Fibroblast of pulmonary artery (primary cell): ENCODE data around the gene BLVRA.

ENCODE experiments used
- DNase-seq: peaks from one replicate; pipeline ENCODE4 v3.0.0-alpha.2; 2010; ENCODE audit warnings: low read depth
- H3K4me3 ChIP-seq: replicated peaks from 2 replicates; pipeline ENCODE4 v1.5.1; 2011; ENCODE audit warnings: low read depth, mild to moderate bottlenecking, control low read depth, low read length, moderate library complexity
- TF ChIP-seq, protein P1 (sequence below): IDR thresholded peaks from 2 replicates; pipeline ENCODE4 v1.5.1; 2011; ENCODE audit warnings: mild to moderate bottlenecking, control low read depth, low read length, inconsistent platforms; ENCODE audit errors: missing control alignments

BLVRA gene

DNA sequence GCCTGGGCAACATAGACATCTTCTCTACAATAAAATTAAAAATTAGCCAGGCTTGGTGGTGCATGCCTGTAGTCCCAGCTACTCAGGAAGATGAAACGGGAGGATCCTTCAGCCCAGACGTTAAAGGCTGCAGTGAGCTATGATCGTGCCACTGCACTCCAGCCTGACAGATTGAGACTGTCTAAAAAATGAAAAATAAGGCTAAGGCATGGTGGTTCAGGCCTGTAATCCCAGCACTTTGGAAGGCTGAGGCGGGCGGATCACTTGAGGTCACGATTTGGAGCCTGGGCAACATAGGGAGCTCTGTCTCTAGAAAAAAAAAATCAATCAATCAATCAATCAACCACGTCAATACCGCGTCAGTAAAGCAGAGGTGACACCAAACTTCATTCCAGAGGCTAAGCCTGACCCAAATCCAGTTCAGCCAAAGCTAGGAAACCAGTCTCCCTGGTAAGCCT lies 79.8 kb downstream of the BLVRA start:
- DNase-seq = no peak
- TF ChIP-seq, protein P1, sequence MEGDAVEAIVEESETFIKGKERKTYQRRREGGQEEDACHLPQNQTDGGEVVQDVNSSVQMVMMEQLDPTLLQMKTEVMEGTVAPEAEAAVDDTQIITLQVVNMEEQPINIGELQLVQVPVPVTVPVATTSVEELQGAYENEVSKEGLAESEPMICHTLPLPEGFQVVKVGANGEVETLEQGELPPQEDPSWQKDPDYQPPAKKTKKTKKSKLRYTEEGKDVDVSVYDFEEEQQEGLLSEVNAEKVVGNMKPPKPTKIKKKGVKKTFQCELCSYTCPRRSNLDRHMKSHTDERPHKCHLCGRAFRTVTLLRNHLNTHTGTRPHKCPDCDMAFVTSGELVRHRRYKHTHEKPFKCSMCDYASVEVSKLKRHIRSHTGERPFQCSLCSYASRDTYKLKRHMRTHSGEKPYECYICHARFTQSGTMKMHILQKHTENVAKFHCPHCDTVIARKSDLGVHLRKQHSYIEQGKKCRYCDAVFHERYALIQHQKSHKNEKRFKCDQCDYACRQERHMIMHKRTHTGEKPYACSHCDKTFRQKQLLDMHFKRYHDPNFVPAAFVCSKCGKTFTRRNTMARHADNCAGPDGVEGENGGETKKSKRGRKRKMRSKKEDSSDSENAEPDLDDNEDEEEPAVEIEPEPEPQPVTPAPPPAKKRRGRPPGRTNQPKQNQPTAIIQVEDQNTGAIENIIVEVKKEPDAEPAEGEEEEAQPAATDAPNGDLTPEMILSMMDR = no peak
- no peak overlapping the region for H3K4me3 ChIP-seq

DNA sequence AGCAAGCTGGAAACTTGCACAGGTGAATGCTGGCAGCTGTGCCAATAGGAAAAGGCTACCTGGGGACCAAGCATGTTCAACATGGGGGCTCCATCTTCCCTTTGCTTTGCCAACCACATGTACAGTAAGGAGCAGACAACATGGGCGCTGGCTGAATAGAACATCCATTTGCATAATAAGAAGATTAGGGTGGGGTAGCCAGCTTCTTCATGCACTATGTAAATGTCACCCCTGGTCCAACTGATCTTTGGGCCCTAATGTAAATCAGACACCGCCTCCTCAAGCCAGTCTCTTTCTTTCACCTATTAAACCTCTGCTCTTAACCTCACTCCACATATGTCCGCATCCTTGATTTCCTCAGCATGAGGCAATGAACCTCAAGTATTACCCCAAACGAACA lies 84.8 kb downstream of the BLVRA start:
- TF ChIP-seq, protein P1 = no peak

DNA sequence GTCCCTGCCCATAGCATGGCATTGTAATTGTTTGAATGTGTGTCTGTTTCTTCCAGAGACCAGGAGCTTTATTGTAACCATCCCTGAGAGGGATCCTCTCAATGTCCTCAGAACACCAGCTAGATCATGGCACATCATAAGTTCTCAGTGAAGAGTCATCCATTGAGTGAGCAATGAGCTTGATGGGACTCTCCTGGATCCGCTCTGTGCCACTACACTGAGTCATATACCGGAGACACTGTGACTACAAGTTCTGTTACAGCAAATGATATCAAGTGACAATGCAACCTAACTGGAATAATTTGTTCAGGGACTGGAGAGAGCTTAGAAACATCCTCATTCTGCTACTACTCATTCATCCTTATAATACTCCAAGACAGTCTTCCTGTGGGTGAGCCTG lies 85.8 kb downstream of the BLVRA start:
- no peak overlapping the region for H3K4me3 ChIP-seq
- no peak for DNase-seq
- TF ChIP-seq, protein P1 = no peak

More for the DNA sequence above, 84.8 kb downstream of the BLVRA start:
- no peak for DNase-seq
- H3K4me3 ChIP-seq = no peak overlapping the region

DNA sequence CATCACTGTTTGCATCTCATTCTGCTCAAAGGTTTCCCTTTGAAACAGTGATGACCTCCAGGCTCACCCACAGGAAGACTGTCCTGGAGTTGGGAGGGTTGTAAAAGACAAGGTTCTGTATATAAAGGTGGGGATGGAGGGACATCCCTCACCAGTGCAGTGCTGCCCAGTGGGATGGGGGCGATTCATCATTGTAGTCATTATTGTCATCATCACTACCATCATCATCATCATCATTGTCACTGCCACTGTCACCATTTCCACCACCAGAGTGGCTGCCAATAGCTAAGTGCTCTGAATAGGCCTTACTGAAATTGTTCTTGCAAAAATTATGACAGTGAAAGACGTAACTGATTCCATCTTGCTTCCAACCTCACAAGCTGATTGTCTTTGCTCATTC lies 86.2 kb downstream of the BLVRA start:
- TF ChIP-seq, protein P1 = no peak
- H3K4me3 ChIP-seq = no peak overlapping the region
- no peak for DNase-seq

DNA sequence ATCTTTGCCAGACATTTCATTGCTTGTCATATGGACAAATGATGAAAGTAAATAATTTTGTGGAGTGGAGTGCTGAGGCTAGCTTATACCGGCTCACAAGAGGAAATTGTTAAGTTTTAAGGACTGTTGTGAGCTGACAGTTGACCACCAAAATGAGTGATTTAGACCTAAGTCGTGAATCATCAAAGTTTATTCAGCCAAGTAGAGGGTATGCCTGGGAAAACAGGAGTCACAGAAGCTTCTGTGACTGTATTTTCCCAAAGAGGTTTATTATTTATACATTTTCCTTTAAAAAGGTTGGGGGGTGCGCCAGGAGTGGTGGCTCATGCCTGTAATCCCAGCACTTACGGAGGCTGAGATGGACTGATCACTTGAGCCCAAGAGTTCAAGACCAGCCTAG lies 89.0 kb downstream of the BLVRA start:
- TF ChIP-seq, protein P1 = no peak
- no peak for DNase-seq
- no peak overlapping the region for H3K4me3 ChIP-seq

DNA sequence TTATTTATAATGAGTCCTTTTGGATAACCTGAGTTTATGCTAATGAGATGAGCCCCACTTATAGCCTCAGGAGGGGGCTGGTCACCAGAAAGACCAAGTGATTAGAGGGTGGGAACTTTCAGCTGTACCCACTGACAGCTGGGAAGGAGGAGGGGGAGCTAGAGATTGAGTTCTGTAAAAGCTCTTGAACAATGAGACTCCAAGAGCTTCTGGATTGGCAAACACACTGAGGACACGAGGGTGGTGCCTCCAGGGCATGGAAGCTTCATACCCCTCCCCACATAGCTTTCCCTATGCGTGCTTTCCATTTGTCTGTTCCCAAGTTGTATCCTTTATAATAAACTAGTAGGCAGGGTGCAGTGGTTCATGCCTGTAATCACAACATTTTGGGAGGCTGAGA lies 90.6 kb downstream of the BLVRA start:
- TF ChIP-seq, protein P1 = no peak
- DNase-seq = no peak
- no peak overlapping the region for H3K4me3 ChIP-seq

DNA sequence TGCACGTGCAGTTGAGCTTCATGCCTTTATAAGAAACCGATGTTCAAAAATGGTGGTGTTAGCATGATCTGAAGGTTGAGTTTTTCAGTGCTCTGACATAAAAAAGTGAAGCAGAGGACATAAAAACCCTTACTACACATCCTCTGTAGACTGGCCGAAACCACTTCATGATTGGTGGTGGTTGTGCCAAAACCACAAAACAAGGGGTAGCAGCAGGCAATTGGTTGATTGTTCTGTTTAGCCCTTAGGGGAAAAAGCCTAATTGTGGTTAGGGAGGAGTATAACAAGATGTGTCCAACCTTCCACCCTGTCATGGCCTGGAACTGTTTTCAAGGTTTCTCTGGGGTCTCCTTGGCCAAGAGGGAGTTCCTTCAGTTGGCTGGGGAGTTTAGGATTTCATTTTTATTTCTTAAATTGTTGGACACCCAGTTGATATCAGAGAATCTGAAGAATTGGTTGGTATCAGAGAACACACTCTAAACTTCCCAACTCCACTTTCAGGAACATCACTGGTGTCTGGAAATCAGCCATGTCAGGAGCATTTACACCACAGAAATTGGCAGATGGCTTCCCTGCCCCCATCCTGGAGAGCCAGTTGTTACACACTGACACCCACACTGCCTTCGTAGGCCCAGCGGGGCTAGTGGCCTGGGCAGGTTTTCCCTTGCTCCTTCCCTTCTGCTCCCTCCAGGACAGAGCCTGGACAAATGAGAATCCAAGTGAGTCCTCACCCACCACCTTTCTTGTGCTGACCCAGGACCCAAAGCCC lies 92.1 kb downstream of the BLVRA start:
- H3K4me3 ChIP-seq = no peak overlapping the region
- TF ChIP-seq, protein P1 = no peak
- DNase-seq = no peak
